Keratinocyte (primary cell): ENCODE measurements around the gene GNG4.

Source experiments
- EZH2 ChIP-seq: IDR thresholded peaks from one replicate; pipeline ENCODE4 v1.6.1; 2012; ENCODE audit warnings: inconsistent platforms, mild to moderate bottlenecking, low read length, moderate library complexity
- TF ChIP-seq, protein P1 (sequence below), 3 experiments: IDR thresholded peaks in 1 of 3; conservative IDR thresholded peaks in 1 of 3; optimal IDR thresholded peaks in 1 of 3; 2 replicates in 2 of 3; 3 replicates in 1 of 3; pipeline versions ENCODE3 to v1.5.1; 2011; ENCODE audit warnings: low read length in 3 of 3, mild to moderate bottlenecking in 3 of 3, moderate library complexity in 2 of 3, control low read depth in 1 of 3, inconsistent platforms in 1 of 3; ENCODE audit not compliant: insufficient read depth in 2 of 3; ENCODE audit errors: extremely low read depth in 1 of 3

DNA sequence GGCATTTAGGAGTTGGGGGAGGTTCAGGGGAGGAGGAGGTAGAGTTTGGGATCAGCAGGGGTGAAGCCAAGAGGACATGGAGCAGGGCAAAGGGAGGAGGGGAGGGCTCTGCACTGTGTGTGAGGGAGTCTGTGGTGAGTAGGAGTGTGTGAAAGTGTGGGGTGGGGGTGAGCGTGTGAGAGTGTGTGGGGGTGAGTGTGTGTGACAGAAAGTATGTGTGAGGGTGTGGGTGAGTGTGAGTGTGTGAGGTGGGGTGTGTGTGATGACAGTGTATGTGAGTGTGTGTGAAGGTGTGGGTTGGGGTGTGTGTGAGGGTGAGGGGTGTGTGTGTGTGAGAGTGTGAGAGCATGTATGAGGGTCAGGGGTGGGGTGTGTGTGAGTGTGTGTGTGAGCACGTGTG lies 62.6 kb downstream of the GNG4 start:
- TF ChIP-seq, protein P1, sequence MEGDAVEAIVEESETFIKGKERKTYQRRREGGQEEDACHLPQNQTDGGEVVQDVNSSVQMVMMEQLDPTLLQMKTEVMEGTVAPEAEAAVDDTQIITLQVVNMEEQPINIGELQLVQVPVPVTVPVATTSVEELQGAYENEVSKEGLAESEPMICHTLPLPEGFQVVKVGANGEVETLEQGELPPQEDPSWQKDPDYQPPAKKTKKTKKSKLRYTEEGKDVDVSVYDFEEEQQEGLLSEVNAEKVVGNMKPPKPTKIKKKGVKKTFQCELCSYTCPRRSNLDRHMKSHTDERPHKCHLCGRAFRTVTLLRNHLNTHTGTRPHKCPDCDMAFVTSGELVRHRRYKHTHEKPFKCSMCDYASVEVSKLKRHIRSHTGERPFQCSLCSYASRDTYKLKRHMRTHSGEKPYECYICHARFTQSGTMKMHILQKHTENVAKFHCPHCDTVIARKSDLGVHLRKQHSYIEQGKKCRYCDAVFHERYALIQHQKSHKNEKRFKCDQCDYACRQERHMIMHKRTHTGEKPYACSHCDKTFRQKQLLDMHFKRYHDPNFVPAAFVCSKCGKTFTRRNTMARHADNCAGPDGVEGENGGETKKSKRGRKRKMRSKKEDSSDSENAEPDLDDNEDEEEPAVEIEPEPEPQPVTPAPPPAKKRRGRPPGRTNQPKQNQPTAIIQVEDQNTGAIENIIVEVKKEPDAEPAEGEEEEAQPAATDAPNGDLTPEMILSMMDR (optimal IDR thresholded peaks at IDR 0.05 in 1 of 3, IDR thresholded peaks at IDR 0.05 in 1 of 3, conservative IDR thresholded peaks at IDR 0.05 in 1 of 3; ENCODE audit: extremely low read depth in 1 of 3, insufficient read depth in 2 of 3, low read length in 3 of 3) = no peak
- TF ChIP-seq EZH2 = no peak
